Retinal pigment epithelial cell (primary cell): Measurements from ENCODE around the gene KDM6B.

Source experiments
- DNase-seq: peaks from one replicate; pipeline ENCODE4 v3.0.0-alpha.2; 2010; ENCODE audit warnings: low read depth
- H3K4me3 ChIP-seq: 2 replicates; pipeline ENCODE4 v1.5.1; 2011; ENCODE audit warnings: mild to moderate bottlenecking, low read length, control low read depth, moderate library complexity
- CTCF ChIP-seq: conservative IDR thresholded peaks from 2 replicates; pipeline ENCODE4 v1.5.1; 2011; ENCODE audit warnings: low read depth, low read length, control low read depth, inconsistent platforms

The KDM6B gene

DNA sequence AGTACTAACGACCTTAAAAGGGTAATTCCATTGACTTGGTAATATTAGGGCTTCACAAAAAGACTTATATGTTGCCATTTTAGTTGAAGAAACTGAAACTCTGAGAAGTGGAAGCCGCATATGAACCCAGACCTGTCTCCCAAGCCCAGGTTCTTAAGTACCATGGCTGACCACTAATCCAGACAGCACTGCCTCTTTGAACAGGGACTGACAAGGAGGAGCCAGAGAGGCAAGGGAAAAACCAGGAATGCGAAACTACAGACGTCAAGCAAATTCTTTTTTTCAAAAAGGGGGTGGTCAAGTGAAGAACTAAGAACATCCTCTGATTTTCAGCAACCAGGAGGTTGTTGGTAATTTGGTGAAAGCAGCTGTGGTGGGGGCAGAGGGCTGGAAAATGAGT, 39.0 kb downstream of the KDM6B start:
- TF ChIP-seq CTCF, result no peak
- no peak overlapping the region for H3K4me3 ChIP-seq
- no peak for DNase-seq

DNA sequence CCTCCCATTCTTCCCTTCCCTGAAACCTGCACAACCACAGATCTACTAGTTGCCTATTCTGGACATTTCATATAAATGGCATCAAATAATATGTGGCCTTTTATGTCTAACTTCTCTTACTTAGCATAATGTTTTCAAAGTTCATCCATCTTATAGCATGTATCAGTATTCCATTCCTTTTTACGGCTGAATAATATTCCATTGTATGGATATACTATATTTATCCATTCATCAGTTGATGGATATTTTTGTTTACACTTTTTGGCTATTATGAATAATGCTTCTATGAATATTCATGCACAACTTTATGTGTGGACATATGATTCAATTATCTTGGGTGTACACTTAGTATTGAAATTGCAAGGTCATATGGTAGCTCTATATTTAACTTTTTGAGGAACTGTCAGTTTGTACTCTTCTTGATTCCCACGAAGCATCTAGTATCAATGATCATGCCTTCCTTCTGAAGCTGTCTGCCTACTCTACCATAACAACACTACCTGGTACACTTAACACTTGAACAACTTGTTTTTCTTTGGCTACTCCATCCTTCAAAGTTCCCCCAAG, 41.9 kb downstream of the KDM6B start:
- DNase-seq, result no peak
- no peak for TF ChIP-seq CTCF

GRCh38 chr17:7878234-7878633, 44.2 kb downstream of the KDM6B start:
- no peak overlapping the region for H3K4me3 ChIP-seq
- TF ChIP-seq CTCF, result no peak
- DNase-seq, result no peak

More for the DNA sequence above, 41.9 kb downstream of the KDM6B start:
- H3K4me3 ChIP-seq, result no peak overlapping the region

GRCh38 chr17:7880076-7880868, 46.3 kb downstream of the KDM6B start:
- no peak overlapping the region for H3K4me3 ChIP-seq
- no peak for DNase-seq
- no peak for TF ChIP-seq CTCF

DNA sequence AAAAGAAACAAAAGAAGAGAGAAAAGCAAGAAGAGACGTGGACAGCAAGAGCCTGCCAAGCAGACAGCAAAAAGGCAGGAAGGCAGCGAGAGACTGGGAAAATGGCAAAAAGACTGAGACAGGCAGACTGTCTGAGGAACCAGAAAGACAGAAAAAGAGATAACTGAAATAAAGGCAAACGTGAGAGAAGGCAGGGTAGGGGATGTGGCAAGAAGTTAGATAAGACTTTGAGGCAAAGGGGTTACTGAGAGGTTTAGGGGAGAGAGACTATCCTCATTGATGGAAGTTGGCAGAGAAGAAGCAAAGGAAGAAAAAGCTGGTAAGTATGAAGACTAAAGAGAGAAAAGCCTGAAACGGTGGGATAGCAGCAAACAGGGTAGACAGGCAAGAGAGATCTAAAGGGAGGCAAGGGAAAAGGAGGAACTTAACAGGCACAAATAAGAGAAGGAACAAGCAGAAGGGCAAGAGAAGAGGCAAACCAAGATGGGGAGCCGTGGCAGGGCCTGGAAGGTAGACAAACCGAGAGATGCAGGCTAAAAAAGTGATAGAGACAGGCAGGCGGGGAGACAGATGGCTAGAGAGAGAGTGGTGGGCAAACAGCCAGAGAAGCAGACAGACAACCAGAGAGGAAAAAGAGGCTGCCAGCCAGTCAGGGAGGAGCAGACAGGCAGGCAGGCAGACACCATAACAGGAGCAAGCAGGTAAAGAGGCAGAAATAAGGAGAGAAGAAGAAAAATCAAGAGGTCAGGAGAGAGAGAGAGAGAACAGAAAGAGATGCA, 47.4 kb downstream of the KDM6B start:
- DNase-seq, result no peak
- no peak overlapping the region for H3K4me3 ChIP-seq
- TF ChIP-seq CTCF, result no peak

DNA sequence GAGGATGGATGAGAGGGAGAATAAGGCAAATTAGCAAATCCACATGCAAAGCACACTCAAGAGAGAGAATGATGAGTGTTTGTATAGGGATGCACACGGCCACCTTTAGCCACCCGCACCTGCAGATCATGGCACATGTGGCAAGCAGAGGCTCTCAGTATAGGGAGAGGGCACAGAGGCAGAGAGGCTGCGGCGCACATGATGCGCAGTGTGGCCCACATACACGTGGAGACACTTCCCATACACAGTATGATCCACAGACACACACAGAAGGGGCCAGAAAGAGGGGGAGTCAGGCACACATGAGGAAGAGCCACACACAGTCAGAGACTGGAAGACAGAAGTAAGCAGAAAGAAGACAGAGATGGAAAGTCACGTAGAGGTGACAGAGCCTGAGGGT, 48.1 kb downstream of the KDM6B start:
- no peak for TF ChIP-seq CTCF
- DNase-seq, result no peak
- no peak overlapping the region for H3K4me3 ChIP-seq
